ENCODE results near the gene ERP27.

GRCh38 chr12:14878488-14878887, 59.8 kb downstream of the ERP27 start:
- TF ChIP-seq CTCF (IDR thresholded peaks at IDR 0.05) (no peak), POLR2A (IDR thresholded peaks at IDR 0.05) (no peak)

Data from body of pancreas (tissue), 4 donors.